ENCODE results near the gene LDLRAD4.

LDLRAD4 gene

DNA sequence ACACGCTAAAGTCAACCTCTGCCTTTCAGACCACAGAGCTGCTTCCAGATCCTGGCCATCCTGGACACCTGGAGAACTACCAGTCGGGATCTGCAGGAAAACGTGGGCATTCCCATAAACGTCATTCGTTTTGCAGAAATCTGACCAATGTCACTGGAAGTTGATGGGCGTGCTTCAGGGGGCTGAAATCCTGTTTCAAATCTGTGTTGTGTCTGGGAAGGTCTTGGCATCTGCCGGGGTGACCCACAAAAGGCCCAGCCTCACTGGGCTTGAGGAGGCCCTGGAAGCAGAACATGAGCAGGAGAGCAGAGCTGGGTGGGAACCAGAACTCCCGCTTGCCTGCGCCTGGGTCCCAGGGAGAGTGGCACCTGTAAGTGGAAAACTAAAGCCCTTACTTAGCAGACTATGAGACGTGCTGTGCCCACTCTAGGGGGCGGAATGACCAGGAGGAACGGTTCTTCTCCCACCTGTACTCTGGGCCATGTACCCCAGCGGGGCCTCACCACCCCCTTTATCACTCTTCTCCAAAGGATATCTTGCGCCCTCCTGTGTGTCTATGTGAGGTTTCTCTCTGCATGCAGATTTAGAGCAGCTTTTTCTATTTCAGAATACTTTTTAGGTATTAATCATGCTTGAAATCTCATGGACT is 306.9 kb downstream of the LDLRAD4 start:
- Mint-ChIP-seq H3K9me3 (no peaks in the 10 kb centered on the region), H3K27me3 (ENCODE audit: low read depth) (peaks cover 4% of the 10 kb centered on the region), H3K4me3 (no peak overlapping the region), H3K27ac (no peak overlapping the region), H3K36me3 (ENCODE audit: low read depth) (no peaks in the 10 kb centered on the region), H3K4me1 (peaks cover 10% of the 10 kb centered on the region)
- TF ChIP-seq CTCF (IDR thresholded peaks at IDR 0.05; ENCODE audit: unreplicated experiment in 3 of 3), result no peak

GRCh38 chr18:13526519-13526918 is 308.0 kb downstream of the LDLRAD4 start:
- Mint-ChIP-seq H3K36me3 (ENCODE audit: low read depth) (no peaks in the 10 kb centered on the region), H3K27me3 (ENCODE audit: low read depth) (peaks cover 4% of the 10 kb centered on the region), H3K4me3 (no peak overlapping the region), H3K9me3 (no peaks in the 10 kb centered on the region), H3K27ac (no peak overlapping the region), H3K4me1 (peaks cover 10% of the 10 kb centered on the region)
- TF ChIP-seq CTCF (IDR thresholded peaks at IDR 0.05; ENCODE audit: unreplicated experiment in 3 of 3), result no peak

GRCh38 chr18:13527256-13527655 is 308.7 kb downstream of the LDLRAD4 start:
- H3K9me3 Mint-ChIP-seq, result no peaks in the 10 kb centered on the region
- no peaks in the 10 kb centered on the region for H3K36me3 Mint-ChIP-seq (ENCODE audit: low read depth)
- H3K4me1 Mint-ChIP-seq, result peaks cover 10% of the 10 kb centered on the region
- peaks cover 4% of the 10 kb centered on the region for H3K27me3 Mint-ChIP-seq (ENCODE audit: low read depth)
- no peak for TF ChIP-seq CTCF (IDR thresholded peaks at IDR 0.05; ENCODE audit: unreplicated experiment in 3 of 3)
- no peak overlapping the region for H3K4me3 Mint-ChIP-seq
- H3K27ac Mint-ChIP-seq, result no peak overlapping the region

- peaks cover 10% of the 10 kb centered on the region for H3K4me1 Mint-ChIP-seq
- no peaks in the 10 kb centered on the region for H3K36me3 Mint-ChIP-seq (ENCODE audit: low read depth)
- H3K4me3 Mint-ChIP-seq, result no peak overlapping the region
- H3K27ac Mint-ChIP-seq, result no peak overlapping the region
- TF ChIP-seq CTCF (IDR thresholded peaks at IDR 0.05; ENCODE audit: unreplicated experiment in 3 of 3), result no peak
- H3K9me3 Mint-ChIP-seq, result no peaks in the 10 kb centered on the region
- H3K27me3 Mint-ChIP-seq (ENCODE audit: low read depth), result peaks cover 4% of the 10 kb centered on the region
Observed at GRCh38 chr18:13527730-13528129, 309.2 kb downstream of the LDLRAD4 start.

GRCh38 chr18:13528739-13529392 is 310.3 kb downstream of the LDLRAD4 start:
- Mint-ChIP-seq H3K4me1 (peaks cover 10% of the 10 kb centered on the region), H3K4me3 (no peak overlapping the region), H3K27ac (no peak overlapping the region), H3K9me3 (no peaks in the 10 kb centered on the region), H3K27me3 (ENCODE audit: low read depth) (peaks cover 4% of the 10 kb centered on the region), H3K36me3 (ENCODE audit: low read depth) (no peaks in the 10 kb centered on the region)
- TF ChIP-seq CTCF (IDR thresholded peaks at IDR 0.05; ENCODE audit: unreplicated experiment in 3 of 3), result no peak

Measured in nephron (organoid).